ENCODE results near the gene SLC33A1. TPM values are rescaled to one million over a fixed set of nuclear protein-coding genes. Genes with fewer than 3 reads are reported as not detected.
"Not testable (repeated sequence)": the region's sequence is repeated elsewhere in the genome, so short reads cannot be mapped to it uniquely, and the experiment has no call there.

Gene SLC33A1
- total and polyA plus RNA-seq, 2 experiments from 2014 or later = 12.5 to 33.5 TPM

GRCh38 chr3:155852341-155852740 is 1.9 kb downstream of the SLC33A1 start (continued):
- TF ChIP-seq CTCF (conservative IDR thresholded peaks at IDR 0.05; ENCODE audit: low read depth in 2 of 2) = no peak
- no peak for TF ChIP-seq POLR2AphosphoS5 (IDR thresholded peaks at IDR 0.05; ENCODE audit: low read depth)
- no peak for TF ChIP-seq ZNF462 (CRISPR knock-in tag; IDR thresholded peaks at IDR 0.05)
- no peak for TF ChIP-seq STAT1 (IDR thresholded peaks at IDR 0.05; ENCODE audit: unreplicated experiment)
- TF ChIP-seq NANOG (IDR thresholded peaks at IDR 0.05; ENCODE audit: borderline replicate concordance) = no peak
- no peak for TF ChIP-seq JUNB (IDR thresholded peaks at IDR 0.05; ENCODE audit: unreplicated experiment)

- Histone ChIP-seq H3K4me1 (ENCODE audit: insufficient read depth) (peaks cover 18% of the 10 kb centered on the region), H4K20me1 (replicated peaks; ENCODE audit: insufficient read depth) (peaks cover 23% of the 10 kb centered on the region), H3K79me2 (replicated peaks; ENCODE audit: insufficient read depth) (peaks cover 88% of the 10 kb centered on the region)
- Mint-ChIP-seq H3K27me3 (ENCODE audit: insufficient read depth, low read depth, poor library complexity) (peaks cover 11% of the 10 kb centered on the region), H3K4me1 (peaks cover 15% of the 10 kb centered on the region; the same call in 2 of the 3 replicates)
- not testable (repeated sequence) for H3K36me3 Mint-ChIP-seq (ENCODE audit: low read depth); DNase-seq (ENCODE audit: low spot score); H3K27ac Mint-ChIP-seq; H3K36me3 ChIP-seq (ENCODE audit: insufficient read depth); H2AFZ ChIP-seq; H3K4me3 ChIP-seq; H3F3A ChIP-seq (replicated peaks; ENCODE audit: low read depth); H3K9me2 ChIP-seq (ENCODE audit: insufficient read depth); H3K27me3 ChIP-seq (ENCODE audit: insufficient read depth); H3K9me3 Mint-ChIP-seq; H3K27ac ChIP-seq (ENCODE audit: low read depth); H3K4me3 Mint-ChIP-seq; H3K4me2 ChIP-seq; ATAC-seq
Observed at GRCh38 chr3:155849404-155849803, 4.8 kb downstream of the SLC33A1 start.

All from GM23338 (cell line).